Measurements from ENCODE around the gene BAZ1A. TPM values are rescaled to one million over a fixed set of nuclear protein-coding genes. Genes with fewer than 3 reads are reported as not detected.

The BAZ1A gene
- total RNA-seq, 1 experiment from 2014 or later = 24.2 TPM

- intact Hi-C loops (cut with micrococcal nuclease) = no loop called here
Measured at GRCh38 chr14:34797747-34798583, 77.2 kb downstream of the BAZ1A start.

More at GRCh38 chr14:34797747-34798583, 77.2 kb downstream of the BAZ1A start:
- peaks cover 20 to 35% of the 10 kb centered on the region in 2 experiments; a peak in 3 of 4 replicates for H3K36me3 ChIP-seq (ENCODE audit: control insufficient read depth in 1 of 2, insufficient read depth in 2 of 2, low read length in 2 of 2)
- no peaks in the 10 kb centered on the region for H3K4me1 ChIP-seq (ENCODE audit: control insufficient read depth in 1 of 2, insufficient read depth in 2 of 2, low read length in 2 of 2)
- CTCF ChIA-PET = no interaction called here
- H3K9me2 ChIP-seq (ENCODE audit: insufficient read depth) = no peaks in the 10 kb centered on the region
- POLR2A ChIA-PET = no interaction called here
- no peak for ATAC-seq
- no peak overlapping the region for H3K27ac ChIP-seq (ENCODE audit: low read depth, low read length)
- no peaks in the 10 kb centered on the region for H3K9me3 ChIP-seq (ENCODE audit: control insufficient read depth in 1 of 2, insufficient read depth in 1 of 2, low read depth in 1 of 2, low read length in 2 of 2)
- H2AFZ ChIP-seq (ENCODE audit: low read depth, low read length, poor library complexity, severe bottlenecking) = no peak overlapping the region
- H3K79me2 ChIP-seq (ENCODE audit: insufficient read depth, low read length) = no peaks in the 10 kb centered on the region
- RAD21 ChIA-PET (ENCODE audit: low non-redundant PET in 1 of 2, low total read pairs in 2 of 2, uncharacterized antibody in 2 of 2, unreplicated experiment in 2 of 2) = no interaction called here
- no TSS peak for BruUV-seq (replicated peaks)
- no peak overlapping the region for H3K9ac ChIP-seq (ENCODE audit: low read length)
- TF ChIP-seq, protein P1, sequence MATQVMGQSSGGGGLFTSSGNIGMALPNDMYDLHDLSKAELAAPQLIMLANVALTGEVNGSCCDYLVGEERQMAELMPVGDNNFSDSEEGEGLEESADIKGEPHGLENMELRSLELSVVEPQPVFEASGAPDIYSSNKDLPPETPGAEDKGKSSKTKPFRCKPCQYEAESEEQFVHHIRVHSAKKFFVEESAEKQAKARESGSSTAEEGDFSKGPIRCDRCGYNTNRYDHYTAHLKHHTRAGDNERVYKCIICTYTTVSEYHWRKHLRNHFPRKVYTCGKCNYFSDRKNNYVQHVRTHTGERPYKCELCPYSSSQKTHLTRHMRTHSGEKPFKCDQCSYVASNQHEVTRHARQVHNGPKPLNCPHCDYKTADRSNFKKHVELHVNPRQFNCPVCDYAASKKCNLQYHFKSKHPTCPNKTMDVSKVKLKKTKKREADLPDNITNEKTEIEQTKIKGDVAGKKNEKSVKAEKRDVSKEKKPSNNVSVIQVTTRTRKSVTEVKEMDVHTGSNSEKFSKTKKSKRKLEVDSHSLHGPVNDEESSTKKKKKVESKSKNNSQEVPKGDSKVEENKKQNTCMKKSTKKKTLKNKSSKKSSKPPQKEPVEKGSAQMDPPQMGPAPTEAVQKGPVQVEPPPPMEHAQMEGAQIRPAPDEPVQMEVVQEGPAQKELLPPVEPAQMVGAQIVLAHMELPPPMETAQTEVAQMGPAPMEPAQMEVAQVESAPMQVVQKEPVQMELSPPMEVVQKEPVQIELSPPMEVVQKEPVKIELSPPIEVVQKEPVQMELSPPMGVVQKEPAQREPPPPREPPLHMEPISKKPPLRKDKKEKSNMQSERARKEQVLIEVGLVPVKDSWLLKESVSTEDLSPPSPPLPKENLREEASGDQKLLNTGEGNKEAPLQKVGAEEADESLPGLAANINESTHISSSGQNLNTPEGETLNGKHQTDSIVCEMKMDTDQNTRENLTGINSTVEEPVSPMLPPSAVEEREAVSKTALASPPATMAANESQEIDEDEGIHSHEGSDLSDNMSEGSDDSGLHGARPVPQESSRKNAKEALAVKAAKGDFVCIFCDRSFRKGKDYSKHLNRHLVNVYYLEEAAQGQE (IDR thresholded peaks at IDR 0.05; ENCODE audit: low read depth) = no peak
- no peak for TF ChIP-seq SP1 (IDR thresholded peaks at IDR 0.05; ENCODE audit: low read depth)
- no peak for TF ChIP-seq RAD21 (IDR thresholded peaks at IDR 0.05; ENCODE audit: low read depth)
- TF ChIP-seq, protein P2, sequence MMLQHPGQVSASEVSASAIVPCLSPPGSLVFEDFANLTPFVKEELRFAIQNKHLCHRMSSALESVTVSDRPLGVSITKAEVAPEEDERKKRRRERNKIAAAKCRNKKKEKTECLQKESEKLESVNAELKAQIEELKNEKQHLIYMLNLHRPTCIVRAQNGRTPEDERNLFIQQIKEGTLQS (IDR thresholded peaks at IDR 0.05) = no peak
- no peak for TF ChIP-seq ZNF274 (IDR thresholded peaks at IDR 0.05; ENCODE audit: low read depth, low read length)
- TF ChIP-seq CBX3 (IDR thresholded peaks at IDR 0.05; ENCODE audit: low read depth) = no peak
- no peak for TF ChIP-seq POLR2AphosphoS5 (IDR thresholded peaks at IDR 0.05; ENCODE audit: low read depth, low read length)
- TF ChIP-seq EZH2phosphoT487 (IDR thresholded peaks at IDR 0.05; ENCODE audit: borderline replicate concordance) = no peak
- TF ChIP-seq ZFX (IDR thresholded peaks at IDR 0.05) = no peak
- TF ChIP-seq ELF1 (IDR thresholded peaks at IDR 0.05; ENCODE audit: borderline replicate concordance, low read depth) = no peak
- no peak for TF ChIP-seq SRF (IDR thresholded peaks at IDR 0.05; ENCODE audit: low read depth)
- TF ChIP-seq TCF7L2 (IDR thresholded peaks at IDR 0.05; ENCODE audit: borderline replicate concordance, extremely low read depth, insufficient read depth, insufficient read length) = no peak
- TF ChIP-seq CEBPB (IDR thresholded peaks at IDR 0.05; ENCODE audit: low read depth) = no peak
- TF ChIP-seq FOSL1 (IDR thresholded peaks at IDR 0.05; ENCODE audit: low read depth) = no peak
- no peak for TF ChIP-seq JUND (IDR thresholded peaks at IDR 0.05)
- TF ChIP-seq EGR1 (IDR thresholded peaks at IDR 0.05; ENCODE audit: low read depth) = no peak
- H4K20me1 ChIP-seq (ENCODE audit: insufficient read depth) = no peaks in the 10 kb centered on the region
- DNase-seq (ENCODE audit: low read depth, low spot score) = no peak
- H3K4me3 ChIP-seq (replicated peaks in 1 of 2; ENCODE audit: low read depth in 1 of 2, low read length in 2 of 2) = no peak overlapping the region
- H3K27me3 ChIP-seq (ENCODE audit: insufficient read depth, low read length) = no peaks in the 10 kb centered on the region
- H3K4me2 ChIP-seq (ENCODE audit: low read length) = no peak overlapping the region

All from HCT116 (cell line).